ENCODE measurements around the gene DTYMK.

The DTYMK gene

DNA sequence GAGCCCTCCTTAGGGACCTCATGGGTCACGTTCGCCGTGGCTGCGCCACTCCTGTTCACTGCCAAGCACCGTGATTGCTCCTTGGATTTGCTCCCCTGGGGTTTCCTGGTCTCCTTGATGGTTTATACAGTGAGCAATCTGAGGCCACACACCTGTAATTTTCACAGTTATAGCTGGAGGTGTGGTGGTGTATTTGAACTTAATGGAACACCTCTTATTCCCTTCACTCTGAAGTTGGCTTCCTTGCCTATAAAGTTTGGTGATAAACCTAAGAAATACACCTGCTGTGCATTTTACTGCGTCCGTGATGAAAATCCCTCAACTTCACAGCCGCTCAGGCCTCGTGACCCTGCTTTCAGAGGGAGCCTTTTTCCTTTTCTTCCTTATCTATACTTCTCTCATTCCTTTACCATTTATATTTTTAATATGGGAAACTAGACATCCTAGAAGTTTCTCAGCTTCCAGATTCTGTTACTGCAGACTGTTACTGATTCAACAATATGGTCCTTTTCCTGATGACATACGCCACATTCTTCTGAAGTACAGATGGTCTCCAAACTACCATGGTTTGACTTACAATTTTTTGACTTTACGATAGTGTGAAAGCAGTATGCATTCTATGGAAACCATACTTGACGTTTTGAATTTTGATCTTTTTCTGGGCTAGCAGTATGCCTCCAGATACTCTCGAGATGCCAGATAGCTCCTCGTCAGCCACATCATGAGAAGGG lies 40.5 kb downstream of the DTYMK start:
- DNase-seq = no peak

DNA sequence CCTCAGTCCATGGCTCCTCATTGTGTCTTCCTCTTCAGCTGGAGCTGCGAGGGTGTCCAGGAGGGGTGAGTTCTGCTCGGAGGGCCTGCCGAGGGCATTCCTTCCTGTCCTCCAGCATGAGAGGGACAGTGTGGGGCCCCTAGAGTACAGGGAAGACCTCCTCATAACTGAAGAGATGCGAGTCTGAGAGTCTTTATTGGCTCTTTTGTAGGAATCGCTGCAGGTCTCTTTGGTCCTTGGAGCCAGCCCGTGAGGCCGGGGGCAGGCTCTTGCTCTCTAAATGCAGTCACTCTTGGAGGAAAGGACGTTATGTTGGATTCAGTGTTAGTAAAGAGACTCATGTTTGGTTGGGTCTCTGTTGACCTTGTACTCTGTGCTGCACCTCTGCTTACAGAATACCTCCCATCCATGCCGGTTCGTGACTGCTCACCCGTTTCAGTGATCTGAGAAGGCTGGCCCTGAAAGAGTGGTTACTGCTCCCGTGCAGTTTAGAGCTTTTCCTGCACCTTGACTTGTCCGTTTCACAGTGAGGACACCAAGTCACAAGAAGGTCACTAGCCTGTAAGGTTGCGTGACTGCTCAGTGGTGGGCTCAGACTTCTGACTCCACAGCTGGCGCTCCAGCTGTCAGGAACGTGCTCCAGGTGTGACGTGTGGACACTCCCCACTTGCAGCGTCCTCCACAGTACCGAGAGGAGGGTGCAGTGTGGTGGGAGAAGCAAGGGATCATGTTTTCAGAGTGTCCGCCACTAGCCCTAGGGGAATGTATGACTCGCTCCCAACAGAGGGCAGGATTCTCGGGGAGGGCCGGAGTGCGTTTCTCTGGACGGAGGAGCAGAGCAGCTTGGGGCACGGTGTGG lies 41.3 kb downstream of the DTYMK start:
- DNase-seq = no peak

DNA sequence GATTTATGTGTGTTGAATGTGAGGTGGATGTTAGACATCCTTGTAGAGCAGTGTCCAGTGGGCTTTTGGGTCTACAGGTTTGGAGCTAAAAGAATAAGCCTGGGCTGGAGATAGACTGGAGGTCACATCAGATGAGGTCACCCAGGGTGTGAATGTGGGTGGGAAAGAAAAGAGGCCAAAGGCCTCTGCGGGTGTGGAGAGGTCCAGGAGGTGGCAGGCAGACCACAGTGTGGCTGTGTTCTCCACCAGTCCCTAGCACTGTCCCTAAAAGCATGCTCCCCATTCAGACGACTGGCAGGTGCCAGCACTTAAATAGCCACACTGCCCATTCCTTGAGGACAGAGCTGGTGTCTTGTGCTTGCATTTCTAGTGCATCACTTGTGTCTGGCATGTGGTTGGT lies 45.0 kb downstream of the DTYMK start:
- no peak for DNase-seq

DNA sequence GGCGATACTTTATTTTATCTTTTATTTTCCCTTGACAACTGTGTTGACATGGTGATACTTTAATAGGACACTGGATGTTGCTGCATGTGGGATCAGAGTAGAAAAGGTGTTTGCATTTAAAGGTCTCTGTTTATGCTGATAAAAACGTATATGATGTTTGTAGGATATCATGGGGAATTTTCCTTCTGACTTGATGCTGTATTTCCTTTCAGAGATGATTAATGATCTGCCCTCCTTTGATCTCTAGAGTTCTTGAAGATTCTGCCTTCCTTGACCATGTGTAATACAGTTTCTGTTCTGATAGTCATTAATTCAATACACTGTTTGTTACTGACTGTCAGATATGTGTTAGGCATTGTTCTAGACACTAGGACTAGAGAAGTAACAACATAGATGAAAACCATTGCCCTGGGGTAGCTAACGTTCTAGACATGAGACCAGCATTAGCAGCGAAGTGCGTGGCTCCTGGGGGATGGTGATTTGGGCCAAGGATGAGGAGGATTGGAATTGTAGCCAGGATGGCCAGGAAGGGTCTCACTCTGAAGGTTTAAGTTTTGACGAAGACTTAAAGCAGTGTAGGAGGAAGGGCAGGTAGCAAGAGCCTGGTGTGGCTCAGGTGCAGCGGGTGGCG lies 46.3 kb downstream of the DTYMK start:
- no peak for DNase-seq

DNA sequence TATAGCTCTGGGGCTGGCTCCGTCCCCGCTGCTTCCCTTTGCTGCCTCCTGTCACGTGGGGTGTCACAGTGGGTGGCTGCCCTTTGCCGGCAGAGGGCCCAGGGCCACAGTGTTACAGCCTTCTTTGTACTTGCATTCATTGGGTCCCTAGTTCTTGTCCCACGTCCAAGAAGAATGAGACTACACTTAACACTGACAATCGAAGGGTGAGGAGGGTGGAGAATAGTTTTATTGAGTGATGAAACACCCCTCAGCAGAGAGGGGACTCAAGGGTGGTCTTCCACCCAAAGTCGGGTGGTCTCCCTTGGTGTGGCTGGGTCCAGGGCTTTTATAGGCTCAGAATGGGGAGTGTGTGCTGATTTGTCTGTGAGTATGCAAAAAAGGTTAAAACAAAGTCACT lies 47.2 kb downstream of the DTYMK start:
- DNase-seq = no peak

DNA sequence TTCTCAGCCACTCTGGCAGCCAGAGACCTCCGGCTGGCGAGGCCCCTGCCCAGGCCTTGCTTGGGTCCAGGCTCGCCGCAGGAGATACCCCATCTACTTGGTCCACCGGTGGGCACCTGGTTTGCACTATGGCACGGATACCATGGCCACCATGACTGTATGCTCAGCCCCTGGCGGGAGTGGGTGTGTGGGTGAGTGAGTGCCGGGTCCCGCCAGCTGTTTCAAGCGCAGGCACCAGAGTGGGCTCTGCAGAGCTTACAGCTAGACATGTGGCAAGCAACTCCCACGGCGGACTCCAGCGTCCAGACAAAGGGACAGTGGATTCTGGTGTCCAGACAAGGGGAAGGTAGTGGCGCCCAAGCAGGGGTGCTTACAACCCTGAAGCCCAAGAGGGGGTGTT lies 47.7 kb downstream of the DTYMK start:
- no peak for DNase-seq

DNA sequence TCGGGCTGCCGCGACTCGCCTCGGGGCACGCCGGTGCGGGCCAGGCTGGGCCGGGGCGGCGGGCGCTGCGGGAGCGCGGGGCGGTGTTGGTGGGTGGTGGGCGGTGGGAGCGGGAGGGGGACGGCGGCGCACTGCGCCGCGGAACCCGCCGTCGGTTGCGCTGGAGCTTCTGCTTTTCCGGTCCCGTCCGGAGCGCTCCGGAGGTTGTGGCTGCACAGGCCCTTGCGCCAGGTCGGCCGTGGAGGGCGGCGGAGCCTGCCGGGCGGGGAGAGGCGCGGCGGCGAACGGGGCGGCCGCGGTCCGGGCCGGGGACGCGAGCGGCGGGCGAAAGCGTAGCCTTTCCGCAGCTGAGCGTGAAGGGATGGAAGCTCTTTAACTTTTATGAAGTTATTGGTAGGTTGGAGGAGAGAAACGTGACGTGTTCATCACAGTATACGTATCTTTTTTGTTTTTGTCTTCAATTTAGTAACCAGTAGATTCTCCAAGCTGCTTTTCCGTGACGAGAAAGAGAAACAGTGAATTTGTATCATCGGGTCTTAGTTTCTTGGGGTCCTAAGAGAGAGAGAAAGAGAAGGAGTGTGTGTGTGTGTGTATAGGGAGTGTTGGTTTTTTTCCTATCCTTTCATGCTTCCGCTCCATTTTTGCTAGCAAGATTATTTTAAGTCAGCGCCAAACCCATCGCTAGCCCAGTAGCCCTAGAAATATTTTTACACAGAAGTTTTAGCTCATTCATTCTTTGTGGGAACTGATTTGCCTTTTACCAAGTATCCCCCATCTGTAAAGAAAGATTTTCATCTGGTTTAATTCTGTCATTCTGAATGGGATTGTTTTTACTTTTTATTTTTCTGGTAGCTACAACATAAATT lies 48.6 kb downstream of the DTYMK start:
- no peak for DNase-seq

DNA sequence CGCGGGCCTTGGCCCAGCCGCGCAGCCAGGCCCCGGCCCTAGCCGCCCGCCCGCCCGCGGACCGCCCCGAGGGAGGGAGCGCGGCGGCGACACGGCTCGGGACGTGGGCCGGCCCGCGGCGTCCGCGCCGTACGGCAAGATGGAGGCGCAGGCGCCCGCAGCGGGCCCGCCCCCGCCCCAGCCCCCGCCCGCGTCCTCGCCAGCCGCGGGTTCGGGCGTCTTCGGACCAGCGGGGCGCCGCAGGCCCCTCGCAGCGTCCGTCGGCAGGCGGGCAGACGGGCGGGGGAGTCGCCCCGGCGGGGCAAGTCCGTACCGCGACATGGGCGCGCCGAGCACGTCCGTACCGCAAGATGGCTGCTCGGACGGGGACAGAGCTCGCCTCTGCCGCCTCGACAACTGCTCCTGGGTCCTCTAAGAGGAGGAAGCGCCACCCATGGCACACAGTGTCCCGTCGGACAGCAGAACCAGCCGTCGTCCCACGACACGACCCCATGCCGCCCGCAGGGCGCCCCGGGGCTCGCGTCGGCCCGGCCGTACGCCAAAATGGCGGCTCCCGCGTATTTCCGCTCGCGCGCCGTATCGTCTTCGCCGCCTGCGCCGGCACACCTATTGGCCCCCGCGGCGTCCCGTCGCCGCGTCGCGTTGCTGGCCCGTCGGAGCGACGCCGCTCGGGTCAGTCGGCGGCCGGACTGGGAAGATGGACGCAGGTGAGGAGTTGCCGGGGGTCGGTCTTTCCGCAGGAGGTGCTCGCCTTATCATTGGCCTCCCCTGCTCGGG lies 49.4 kb downstream of the DTYMK start, which contains the start of the genes ATG4B and THAP4:
Gene ATG4B, plus strand, starts transcription at position 676 of the 777 bp plus-strand sequence. Its CDS starts 22 bp downstream, at position 698.
Gene THAP4, minus strand, starts transcription at position 141 of the 777 bp plus-strand sequence. CDS start 141 bp downstream, outside the sequence.
- DNase-seq = peak; percentile 67

DNA sequence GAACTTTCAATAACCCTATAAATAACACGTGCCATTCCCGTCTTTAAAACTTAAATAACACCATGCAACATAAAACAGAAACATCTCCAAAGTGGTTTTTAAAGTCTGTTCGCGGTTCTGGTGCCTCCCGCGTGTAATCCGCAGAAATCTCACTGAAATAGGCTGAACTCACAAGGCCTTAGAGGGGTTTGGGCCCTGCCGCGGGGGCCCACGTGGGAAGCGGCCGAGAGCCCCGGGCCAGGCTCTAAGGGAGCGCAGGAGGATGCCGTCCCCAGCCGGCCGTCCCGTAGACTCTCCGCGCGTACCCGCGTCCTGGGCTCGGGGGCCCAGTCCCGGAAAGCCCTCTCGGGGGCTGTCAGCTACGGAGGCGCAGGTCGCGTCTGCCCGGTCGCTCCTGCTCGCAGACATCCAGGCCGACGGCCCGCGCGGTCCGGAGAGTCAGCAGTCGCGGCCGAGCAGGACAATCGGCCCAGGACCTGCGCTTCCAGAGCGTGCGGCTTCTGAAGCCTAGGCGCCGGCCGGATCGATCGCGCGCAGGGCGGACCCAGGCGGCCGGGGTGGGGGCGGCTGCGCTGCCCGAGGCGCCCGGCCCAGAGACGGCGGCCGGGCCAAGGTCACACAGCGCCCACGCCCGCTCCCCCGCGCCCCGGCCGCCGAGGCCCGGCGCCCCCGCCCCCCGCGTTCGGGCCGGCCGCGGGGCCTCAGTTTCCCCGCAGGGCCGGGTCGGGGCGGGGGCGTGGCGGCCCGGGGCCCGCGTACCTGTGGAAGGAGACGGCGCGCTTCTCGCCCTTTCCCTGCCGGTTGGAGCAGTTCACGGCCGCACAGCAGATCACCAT lies 50.2 kb downstream of the DTYMK start:
- DNase-seq = peak; percentile 15

DNA sequence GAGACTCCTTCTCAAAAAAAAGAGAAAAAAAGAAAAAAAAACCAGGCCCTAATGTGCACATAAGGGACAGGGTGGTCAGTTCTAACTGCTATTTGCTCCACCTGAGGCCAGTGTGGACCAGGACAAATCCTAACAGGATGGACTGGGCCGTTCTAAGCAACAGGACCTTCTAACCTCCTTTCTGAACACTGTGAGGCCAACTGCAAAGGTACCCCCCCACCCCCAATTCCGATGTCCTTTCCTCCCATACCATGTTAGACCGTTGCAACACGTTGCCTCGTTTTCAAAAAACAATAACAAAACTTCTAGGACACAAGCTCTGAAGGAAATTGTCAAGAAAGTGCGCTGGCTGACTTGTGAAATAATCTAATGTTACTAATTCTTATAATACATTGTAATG lies 50.9 kb downstream of the DTYMK start:
- no peak for DNase-seq

DNA sequence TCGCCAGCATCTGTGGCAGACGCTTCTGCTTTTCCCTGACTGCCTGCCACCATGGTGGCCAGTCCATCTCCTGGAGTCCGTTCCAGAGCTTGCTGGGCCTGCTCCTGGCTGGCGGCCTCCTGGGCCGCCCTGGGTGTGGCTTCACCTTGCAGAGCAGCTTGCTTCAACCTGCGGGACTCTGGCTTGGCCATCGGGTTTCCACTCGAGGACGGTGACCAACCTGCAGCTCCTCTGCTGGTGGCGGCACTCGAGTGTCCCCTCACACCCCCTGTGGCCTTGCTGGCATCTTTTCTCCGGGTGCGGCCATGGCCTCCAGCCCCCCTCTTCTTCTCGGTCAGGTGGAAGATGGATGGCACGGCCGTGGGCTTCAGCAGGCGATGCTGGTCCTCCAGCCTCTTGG lies 53.1 kb downstream of the DTYMK start:
- DNase-seq = no peak

DNA sequence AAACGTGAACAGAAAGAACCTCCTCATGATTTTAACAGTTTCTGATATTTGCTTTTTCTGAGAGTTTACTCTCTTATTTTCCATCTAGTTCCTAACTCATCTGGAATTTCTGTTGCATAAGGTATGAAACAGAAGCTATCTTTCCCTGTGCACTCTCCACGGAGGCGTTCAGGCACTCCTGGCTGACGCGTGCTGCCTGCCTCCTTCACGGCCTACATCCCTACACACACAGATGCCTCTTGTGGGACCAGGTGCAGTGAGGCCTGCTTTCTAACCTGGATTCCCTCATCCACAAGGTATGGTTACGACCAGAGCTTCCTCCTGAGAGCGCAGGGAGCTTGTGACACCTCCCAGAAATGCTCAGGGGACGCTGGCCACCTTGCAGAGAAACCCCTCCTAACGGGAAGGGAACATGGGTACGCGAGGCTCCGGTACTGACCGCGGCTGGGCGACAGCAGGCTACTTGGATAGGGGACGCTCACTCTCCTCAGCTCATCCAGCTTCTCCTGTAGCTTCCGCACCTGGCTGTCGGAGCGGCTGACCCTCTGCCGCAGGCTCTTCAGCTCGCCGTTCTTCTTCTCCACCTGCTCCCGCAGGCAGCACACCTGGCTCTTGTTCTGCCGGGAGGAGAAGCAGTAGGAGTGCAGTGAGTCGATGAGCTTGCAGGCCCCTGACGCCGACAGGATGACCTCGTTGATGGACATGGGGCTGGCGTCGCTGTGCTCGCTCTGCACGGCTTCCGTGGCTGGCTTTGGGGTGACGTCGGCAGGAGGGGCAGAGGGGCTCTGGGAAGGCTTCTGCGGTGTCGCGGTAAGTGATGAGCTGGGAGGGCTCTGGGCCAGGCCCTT lies 53.9 kb downstream of the DTYMK start:
- no peak for DNase-seq

DNA sequence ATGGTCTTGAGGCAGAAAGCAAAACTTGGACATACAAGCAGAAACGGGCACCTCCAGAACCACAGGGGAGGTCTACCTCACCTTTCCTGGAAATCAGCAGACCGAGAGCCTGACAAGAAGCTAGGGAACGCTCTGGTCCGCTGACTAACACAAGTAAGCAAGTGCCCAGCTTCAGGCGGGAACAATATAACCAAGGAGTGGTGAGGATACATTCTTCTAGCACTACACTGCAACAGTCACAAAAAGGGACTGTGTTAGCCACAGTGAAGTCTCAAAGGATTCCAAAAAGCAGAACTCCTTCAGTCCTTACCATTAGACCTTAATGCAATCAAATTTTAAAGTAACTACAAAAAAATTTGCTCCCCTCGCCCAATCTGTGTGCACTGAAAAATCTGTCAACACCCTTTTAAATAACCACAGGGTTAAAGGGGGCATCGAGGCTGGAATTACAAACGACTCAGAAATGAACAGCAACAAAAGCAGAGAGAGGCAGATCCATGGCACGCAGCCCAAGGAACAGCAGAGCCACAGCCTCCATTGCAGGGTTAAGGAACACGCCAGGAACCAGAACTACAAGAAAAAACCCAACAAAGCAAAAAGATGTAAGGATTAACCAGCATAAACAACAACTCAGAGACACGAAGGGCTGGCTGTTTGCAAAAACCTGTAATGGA lies 56.7 kb downstream of the DTYMK start:
- no peak for DNase-seq

DNA sequence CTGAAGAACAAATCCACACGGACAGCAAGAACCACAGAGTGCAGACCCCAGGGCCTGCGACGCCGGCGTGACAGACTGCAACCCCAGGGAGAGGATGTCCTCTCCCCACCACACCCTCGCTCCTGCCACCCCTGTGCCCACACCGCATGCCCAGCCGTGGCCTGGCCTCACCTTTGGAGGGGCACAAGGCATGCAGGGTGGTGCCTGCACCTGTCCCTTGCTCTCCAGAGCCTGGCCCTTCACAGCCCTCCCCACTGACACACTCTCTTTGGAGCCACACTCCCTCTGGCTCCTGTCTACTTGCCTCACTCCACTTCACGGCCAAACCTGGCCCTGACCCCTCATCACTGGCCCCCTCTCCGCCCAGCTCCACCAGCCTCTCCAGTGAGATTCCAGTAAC lies 58.9 kb downstream of the DTYMK start:
- no peak for DNase-seq

Data from T-helper 9 cell (primary cell).